ENCODE data around the gene PLXNB3.
A peak's percentile ranks its signal among the peaks of the same experiment; 100 is the strongest.

Gene PLXNB3

GRCh38 chrX:153724252-153725038 is 39.6 kb upstream of the PLXNB3 start, which contains the start of the genes ABCD1 and BCAP31:
TSS of gene ABCD1 (plus strand) at chrX:153724856. CDS start at chrX:153725267, 411 bp downstream.
TSS of gene BCAP31 (minus strand) at chrX:153724387. CDS start at chrX:153723244, 1,143 bp downstream.
- TF ChIP-seq, protein P1, sequence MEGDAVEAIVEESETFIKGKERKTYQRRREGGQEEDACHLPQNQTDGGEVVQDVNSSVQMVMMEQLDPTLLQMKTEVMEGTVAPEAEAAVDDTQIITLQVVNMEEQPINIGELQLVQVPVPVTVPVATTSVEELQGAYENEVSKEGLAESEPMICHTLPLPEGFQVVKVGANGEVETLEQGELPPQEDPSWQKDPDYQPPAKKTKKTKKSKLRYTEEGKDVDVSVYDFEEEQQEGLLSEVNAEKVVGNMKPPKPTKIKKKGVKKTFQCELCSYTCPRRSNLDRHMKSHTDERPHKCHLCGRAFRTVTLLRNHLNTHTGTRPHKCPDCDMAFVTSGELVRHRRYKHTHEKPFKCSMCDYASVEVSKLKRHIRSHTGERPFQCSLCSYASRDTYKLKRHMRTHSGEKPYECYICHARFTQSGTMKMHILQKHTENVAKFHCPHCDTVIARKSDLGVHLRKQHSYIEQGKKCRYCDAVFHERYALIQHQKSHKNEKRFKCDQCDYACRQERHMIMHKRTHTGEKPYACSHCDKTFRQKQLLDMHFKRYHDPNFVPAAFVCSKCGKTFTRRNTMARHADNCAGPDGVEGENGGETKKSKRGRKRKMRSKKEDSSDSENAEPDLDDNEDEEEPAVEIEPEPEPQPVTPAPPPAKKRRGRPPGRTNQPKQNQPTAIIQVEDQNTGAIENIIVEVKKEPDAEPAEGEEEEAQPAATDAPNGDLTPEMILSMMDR (IDR thresholded peaks at IDR 0.05; ENCODE audit: insufficient read depth, low read length, poor library complexity, severe bottlenecking), result no peak
- no peak for TF ChIP-seq EZH2phosphoT487 (conservative IDR thresholded peaks at IDR 0.05; ENCODE audit: low read length)
- H3K36me3 ChIP-seq (ENCODE audit: low read length), result no peaks in the 10 kb centered on the region
- H3K79me2 ChIP-seq (ENCODE audit: insufficient read depth, low read length), result peaks cover 19% of the 10 kb centered on the region
- peak within 1 kb of the TSS; percentile 45 for H3K27ac ChIP-seq (ENCODE audit: low read depth, low read length)
- H2AFZ ChIP-seq (ENCODE audit: low read depth, low read length, severe bottlenecking), result peak within 1 kb of the TSS; percentile 22
- H3K4me3 ChIP-seq (ENCODE audit: insufficient read depth, low read length, poor library complexity, severe bottlenecking), result peak within 1 kb of the TSS; percentile 74
- H3F3A ChIP-seq (ENCODE audit: insufficient read depth), result no peaks in the 10 kb centered on the region
- H3K4me2 ChIP-seq (ENCODE audit: low read depth, low read length, poor library complexity, severe bottlenecking), result peak within 1 kb of the TSS; percentile 65
- no peaks in the 10 kb centered on the region for H3K9me3 ChIP-seq (ENCODE audit: insufficient read depth, low read length)
- H3K9ac ChIP-seq (ENCODE audit: low read length), result peak within 1 kb of the TSS; percentile 72
- H3K27me3 ChIP-seq (ENCODE audit: low read length), result no peaks in the 10 kb centered on the region
- no peaks in the 10 kb centered on the region for H3K9me2 ChIP-seq (replicated peaks; ENCODE audit: insufficient read depth, low read length)
- H4K20me1 ChIP-seq (ENCODE audit: low read depth, low read length), result no peaks in the 10 kb centered on the region

DNA sequence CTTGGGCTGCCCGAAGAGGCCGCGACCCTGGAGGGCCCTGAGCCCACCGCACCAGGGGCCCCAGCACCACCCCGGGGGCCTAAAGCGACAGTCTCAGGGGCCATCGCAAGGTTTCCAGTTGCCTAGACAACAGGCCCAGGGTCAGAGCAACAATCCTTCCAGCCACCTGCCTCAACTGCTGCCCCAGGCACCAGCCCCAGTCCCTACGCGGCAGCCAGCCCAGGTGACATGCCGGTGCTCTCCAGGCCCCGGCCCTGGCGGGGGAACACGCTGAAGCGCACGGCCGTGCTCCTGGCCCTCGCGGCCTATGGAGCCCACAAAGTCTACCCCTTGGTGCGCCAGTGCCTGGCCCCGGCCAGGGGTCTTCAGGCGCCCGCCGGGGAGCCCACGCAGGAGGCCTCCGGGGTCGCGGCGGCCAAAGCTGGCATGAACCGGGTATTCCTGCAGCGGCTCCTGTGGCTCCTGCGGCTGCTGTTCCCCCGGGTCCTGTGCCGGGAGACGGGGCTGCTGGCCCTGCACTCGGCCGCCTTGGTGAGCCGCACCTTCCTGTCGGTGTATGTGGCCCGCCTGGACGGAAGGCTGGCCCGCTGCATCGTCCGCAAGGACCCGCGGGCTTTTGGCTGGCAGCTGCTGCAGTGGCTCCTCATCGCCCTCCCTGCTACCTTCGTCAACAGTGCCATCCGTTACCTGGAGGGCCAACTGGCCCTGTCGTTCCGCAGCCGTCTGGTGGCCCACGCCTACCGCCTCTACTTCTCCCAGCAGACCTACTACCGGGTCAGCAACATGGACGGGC is 38.8 kb upstream of the PLXNB3 start:
- no peaks in the 10 kb centered on the region for H3K9me2 ChIP-seq (replicated peaks; ENCODE audit: insufficient read depth, low read length)
- H3K4me3 ChIP-seq (ENCODE audit: insufficient read depth, low read length, poor library complexity, severe bottlenecking), result peak overlapping the region; percentile 74
- peak overlapping the region; percentile 72 for H3K9ac ChIP-seq (ENCODE audit: low read length)
- no peaks in the 10 kb centered on the region for H3K27me3 ChIP-seq (ENCODE audit: low read length)
- H3K4me2 ChIP-seq (ENCODE audit: low read depth, low read length, poor library complexity, severe bottlenecking), result peak overlapping the region; percentile 61
- H3K9me3 ChIP-seq (ENCODE audit: insufficient read depth, low read length), result no peaks in the 10 kb centered on the region
- H4K20me1 ChIP-seq (ENCODE audit: low read depth, low read length), result no peaks in the 10 kb centered on the region
- peaks cover 19% of the 10 kb centered on the region for H3K79me2 ChIP-seq (ENCODE audit: insufficient read depth, low read length)
- no peaks in the 10 kb centered on the region for H3K36me3 ChIP-seq (ENCODE audit: low read length)
- H3F3A ChIP-seq (ENCODE audit: insufficient read depth), result no peaks in the 10 kb centered on the region
- no peak overlapping the region for H3K27ac ChIP-seq (ENCODE audit: low read depth, low read length)
- TF ChIP-seq EZH2phosphoT487 (conservative IDR thresholded peaks at IDR 0.05; ENCODE audit: low read length), result no peak
- TF ChIP-seq, protein P1 (IDR thresholded peaks at IDR 0.05; ENCODE audit: insufficient read depth, low read length, poor library complexity, severe bottlenecking), result no peak
- H2AFZ ChIP-seq (ENCODE audit: low read depth, low read length, severe bottlenecking), result no peak overlapping the region

GRCh38 chrX:153725832-153726285 is 38.2 kb upstream of the PLXNB3 start:
- H3K4me3 ChIP-seq (ENCODE audit: insufficient read depth, low read length, poor library complexity, severe bottlenecking), result no peak overlapping the region

More at GRCh38 chrX:153725832-153726285, 38.2 kb upstream of the PLXNB3 start:
- Histone ChIP-seq H3F3A (ENCODE audit: insufficient read depth) (no peaks in the 10 kb centered on the region), H3K79me2 (ENCODE audit: insufficient read depth, low read length) (peaks cover 19% of the 10 kb centered on the region), H3K9me3 (ENCODE audit: insufficient read depth, low read length) (no peaks in the 10 kb centered on the region), H4K20me1 (ENCODE audit: low read depth, low read length) (no peaks in the 10 kb centered on the region), H3K4me2 (ENCODE audit: low read depth, low read length, poor library complexity, severe bottlenecking) (no peak overlapping the region), H2AFZ (ENCODE audit: low read depth, low read length, severe bottlenecking) (no peak overlapping the region), H3K36me3 (ENCODE audit: low read length) (no peaks in the 10 kb centered on the region), H3K9ac (ENCODE audit: low read length) (no peak overlapping the region), H3K9me2 (replicated peaks; ENCODE audit: insufficient read depth, low read length) (no peaks in the 10 kb centered on the region), H3K27me3 (ENCODE audit: low read length) (no peaks in the 10 kb centered on the region), H3K27ac (ENCODE audit: low read depth, low read length) (no peak overlapping the region)
- TF ChIP-seq EZH2phosphoT487 (conservative IDR thresholded peaks at IDR 0.05; ENCODE audit: low read length), result no peak
- TF ChIP-seq, protein P1 (IDR thresholded peaks at IDR 0.05; ENCODE audit: insufficient read depth, low read length, poor library complexity, severe bottlenecking), result no peak
